Measurements from ENCODE around the gene ARSG.

ARSG gene

GRCh38 chr17:68319410-68320162, 28.3 kb downstream of the ARSG start:
- no peaks in the 10 kb centered on the region for H3K36me3 ChIP-seq (ENCODE audit: control insufficient read depth in 2 of 2, insufficient read depth in 1 of 2, low read length in 2 of 2)
- POLR2A ChIA-PET, result interaction anchor here (0.6 kb wide), 1 partner anchor 34 kb away, joined by 3 read pairs; no protein-coding TSS in a partner anchor

More at GRCh38 chr17:68319410-68320162, 28.3 kb downstream of the ARSG start:
- CTCF ChIA-PET, result interaction anchor here (0.7 to 1.3 kb wide), 4 partner anchors 17 to 139 kb away, joined by 3 to 5 read pairs (median 4); no protein-coding TSS in a partner anchor
- TF ChIP-seq ZNF184 (tag by site-specific recombination; IDR thresholded peaks at IDR 0.05) (no peak), REST (tag by site-specific recombination; IDR thresholded peaks at IDR 0.05) (no peak), ZNF623 (tag by site-specific recombination; IDR thresholded peaks at IDR 0.05) (no peak), ZBTB49 (tag by site-specific recombination; IDR thresholded peaks at IDR 0.05; ENCODE audit: low read depth) (no peak), ZNF354C (tag by site-specific recombination; IDR thresholded peaks at IDR 0.05; ENCODE audit: borderline replicate concordance, low read depth) (no peak), YY2 (tag by site-specific recombination; IDR thresholded peaks at IDR 0.05) (no peak), ZNF114 (tag by site-specific recombination; IDR thresholded peaks at IDR 0.05) (no peak), ZNF2 (tag by site-specific recombination; IDR thresholded peaks at IDR 0.05) (no peak), REPIN1 (tag by site-specific recombination; IDR thresholded peaks at IDR 0.05; ENCODE audit: low read depth) (no peak), ZNF521 (tag by site-specific recombination; IDR thresholded peaks at IDR 0.05) (no peak), ZNF544 (tag by site-specific recombination; IDR thresholded peaks at IDR 0.05) (no peak), ZSCAN16 (tag by site-specific recombination; IDR thresholded peaks at IDR 0.05) (no peak), BCL6B (tag by site-specific recombination; IDR thresholded peaks at IDR 0.05) (no peak), ZBTB7A (tag by site-specific recombination; IDR thresholded peaks at IDR 0.05; ENCODE audit: low read depth) (no peak), MEIS1 (CRISPR knock-in tag; IDR thresholded peaks at IDR 0.05; ENCODE audit: borderline replicate concordance) (no peak), ZNF48 (tag by site-specific recombination; IDR thresholded peaks at IDR 0.05) (no peak), ZNF639 (tag by site-specific recombination; IDR thresholded peaks at IDR 0.05) (no peak), ZNF394 (tag by site-specific recombination; IDR thresholded peaks at IDR 0.05; ENCODE audit: borderline replicate concordance) (no peak), KLF1 (tag by site-specific recombination; IDR thresholded peaks at IDR 0.05) (no peak)
- Histone ChIP-seq H3K27ac (ENCODE audit: extremely low read depth, low read depth, low read length) (no peak overlapping the region), H3K9me3 (ENCODE audit: control insufficient read depth, insufficient read depth, low read depth, low read length) (no peaks in the 10 kb centered on the region), H3K4me3 (ENCODE audit: low read depth, low read length) (no peak overlapping the region), H3K4me1 (ENCODE audit: control insufficient read depth, insufficient read depth, low read length) (peaks cover 6% of the 10 kb centered on the region; the same call in 1 of the 2 replicates)
